Skeletal muscle tissue (tissue), 4 donors: ENCODE data around the gene LRRC74B. TPM values are rescaled to one million over a fixed set of nuclear protein-coding genes. Genes with fewer than 3 reads are reported as not detected.
A peak's percentile ranks its signal among the peaks of the same experiment; 100 is the strongest.

Source experiments
- H3K27ac ChIP-seq: one replicate; pipeline ENCODE4 v1.7.0; 2013; ENCODE audit warnings: mild to moderate bottlenecking, low read depth, low read length, inconsistent platforms
- H3K27me3 ChIP-seq, 3 donors: one replicate each; pipeline ENCODE4 v1.7.0; 2013; ENCODE audit warnings: low read length in 3 of 3; ENCODE audit not compliant: control insufficient read depth in 3 of 3, insufficient read depth in 3 of 3
- H3K36me3 ChIP-seq, 3 donors: one replicate each; pipeline ENCODE4 v1.7.0; 2013; ENCODE audit warnings: low read length in 3 of 3; ENCODE audit not compliant: control insufficient read depth in 3 of 3, insufficient read depth in 3 of 3
- H3K4me1 ChIP-seq, 3 donors: one replicate each; pipeline ENCODE4 v1.7.0; 2013; ENCODE audit warnings: low read length in 3 of 3, mild to moderate bottlenecking in 3 of 3; ENCODE audit not compliant: control insufficient read depth in 3 of 3, insufficient read depth in 3 of 3
- H3K4me3 ChIP-seq, 3 donors: one replicate each; pipeline ENCODE4 v1.7.0; 2013; ENCODE audit warnings: low read length in 3 of 3
- H3K9ac ChIP-seq, 3 donors: one replicate each; pipeline ENCODE4 v1.7.0; 2013; ENCODE audit warnings: low read length in 3 of 3, mild to moderate bottlenecking in 3 of 3, moderate library complexity in 2 of 3, low read depth in 1 of 3
- H3K9me3 ChIP-seq, 3 donors: one replicate each; pipeline ENCODE4 v1.7.0; 2013; ENCODE audit warnings: low read length in 3 of 3; ENCODE audit not compliant: control insufficient read depth in 3 of 3
- total RNA-seq: library from RNA; depleted of rRNA; stranded (reverse); fragments of >200 nt; gene quantifications from one replicate; pipeline ENCODE4 v1.2.3, GENCODE V29; 2014
- donor health status: Osteomylitis.

The LRRC74B gene
- total RNA-seq, 1 donor from 2014 or later: not detected

DNA sequence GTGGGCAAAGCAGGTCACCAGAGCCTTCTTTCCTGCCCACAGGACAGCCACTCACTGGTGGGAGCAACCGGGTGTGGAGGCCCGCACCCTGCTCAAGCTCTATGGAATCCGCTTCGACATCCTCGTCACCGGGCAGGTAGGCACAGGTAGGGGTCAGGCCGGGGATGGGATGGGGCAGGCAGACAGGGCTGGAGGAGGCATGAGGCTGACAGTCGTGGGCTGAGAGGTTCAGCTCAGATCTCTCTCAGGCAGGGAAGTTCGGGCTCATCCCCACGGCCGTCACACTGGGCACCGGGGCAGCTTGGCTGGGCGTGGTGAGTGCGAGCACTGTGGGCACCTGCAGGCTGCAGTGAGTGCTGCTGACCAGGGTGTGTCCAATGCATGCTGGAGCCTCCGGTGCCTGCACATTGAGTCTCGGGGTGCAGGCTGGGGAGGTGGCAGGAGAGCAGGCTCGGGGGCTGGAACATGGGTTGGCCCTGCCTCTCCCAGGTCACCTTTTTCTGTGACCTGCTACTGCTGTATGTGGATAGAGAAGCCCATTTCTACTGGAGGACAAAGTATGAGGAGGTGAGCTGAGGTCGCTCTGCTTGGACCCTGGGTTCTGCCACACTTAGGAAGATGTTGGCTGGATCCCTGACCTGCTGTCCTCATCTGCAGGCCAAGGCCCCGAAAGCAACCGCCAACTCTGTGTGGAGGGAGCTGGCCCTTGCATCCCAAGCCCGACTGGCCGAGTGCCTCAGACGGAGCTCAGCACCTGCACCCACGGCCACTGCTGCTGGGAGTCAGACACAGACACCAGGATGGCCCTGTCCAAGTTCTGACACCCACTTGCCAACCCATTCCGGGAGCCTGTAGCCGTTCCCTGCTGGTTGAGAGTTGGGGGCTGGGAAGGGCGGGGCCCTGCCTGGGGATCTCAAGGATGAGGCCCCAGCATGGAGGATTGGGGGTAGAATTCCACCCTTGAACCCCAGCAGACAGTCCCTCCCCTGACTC is 19.7 kb upstream of the LRRC74B start:
- peaks cover 4 to 23% (median 12%) of the 10 kb centered on the region in 3 donors for H3K36me3 ChIP-seq
- no peak overlapping the region for H3K4me3 ChIP-seq
- H3K9ac ChIP-seq: peak overlapping the region in 1 of 3 donors; percentile 8
- no peak overlapping the region for H3K27ac ChIP-seq
- no peaks in the 10 kb centered on the region for H3K9me3 ChIP-seq
- peaks cover 12 to 18% (median 15%) of the 10 kb centered on the region in 3 donors for H3K27me3 ChIP-seq
- H3K4me1 ChIP-seq: peaks cover 8 to 20% (median 11%) of the 10 kb centered on the region in 3 donors

GRCh38 chr22:21026783-21027692 is 18.7 kb upstream of the LRRC74B start:
- peaks cover 21 to 28% (median 24%) of the 10 kb centered on the region in 3 donors for H3K27me3 ChIP-seq
- no peak overlapping the region for H3K27ac ChIP-seq
- H3K4me3 ChIP-seq: no peak overlapping the region
- H3K4me1 ChIP-seq: peaks cover 12 to 27% (median 16%) of the 10 kb centered on the region in 3 donors
- peak overlapping the region in 1 of 3 donors; percentile 25 for H3K9ac ChIP-seq
- no peaks in the 10 kb centered on the region for H3K9me3 ChIP-seq
- H3K36me3 ChIP-seq: peaks cover 4 to 23% (median 12%) of the 10 kb centered on the region in 3 donors

- no peak overlapping the region for H3K27ac ChIP-seq
- peak overlapping the region in 1 of 3 donors; percentile 3 for H3K9ac ChIP-seq
- peaks cover 15 to 36% (median 21%) of the 10 kb centered on the region in 3 donors for H3K4me1 ChIP-seq
- peaks cover 27 to 38% (median 34%) of the 10 kb centered on the region in 3 donors for H3K27me3 ChIP-seq
- no peaks in the 10 kb centered on the region for H3K9me3 ChIP-seq
- no peak overlapping the region for H3K4me3 ChIP-seq
- peaks cover 4 to 20% (median 9%) of the 10 kb centered on the region in 3 donors for H3K36me3 ChIP-seq
Observed at GRCh38 chr22:21028277-21029251, 17.2 kb upstream of the LRRC74B start.

DNA sequence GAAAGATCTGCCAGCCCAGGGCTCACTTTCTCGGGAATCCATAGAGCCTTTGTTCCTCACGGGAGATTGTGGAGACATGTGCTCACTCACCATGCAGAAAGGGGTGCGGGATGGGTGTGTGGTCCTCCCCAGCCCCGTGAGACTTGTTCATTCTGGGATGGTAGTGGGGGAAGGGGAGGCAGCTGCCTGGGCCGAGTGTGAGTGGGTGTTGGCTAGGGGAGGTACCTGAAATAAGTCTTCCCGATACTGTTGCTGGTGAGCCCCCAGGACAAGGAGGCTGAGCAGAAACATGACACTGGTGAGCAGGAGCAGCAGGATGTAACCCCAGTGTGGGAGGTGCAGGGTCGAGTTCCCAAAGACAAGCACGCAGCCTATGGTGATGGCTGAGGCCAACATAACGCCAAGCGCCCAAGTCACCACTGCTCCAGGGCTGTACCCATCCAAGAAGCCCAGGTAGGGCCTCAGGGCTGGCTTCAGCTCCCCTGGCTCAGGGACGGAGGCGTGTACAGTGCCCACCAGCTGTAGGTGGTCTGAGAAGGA is 16.2 kb upstream of the LRRC74B start:
- Histone ChIP-seq H3K4me1 (peaks cover 15 to 36% (median 21%) of the 10 kb centered on the region in 3 donors), H3K36me3 (peaks cover 4 to 20% (median 9%) of the 10 kb centered on the region in 3 donors), H3K27me3 (peaks cover 27 to 38% (median 34%) of the 10 kb centered on the region in 3 donors), H3K27ac (no peak overlapping the region), H3K9ac (no peak overlapping the region), H3K9me3 (no peaks in the 10 kb centered on the region), H3K4me3 (no peak overlapping the region)

- Histone ChIP-seq H3K9ac (no peak overlapping the region), H3K9me3 (no peaks in the 10 kb centered on the region), H3K27ac (no peak overlapping the region), H3K27me3 (peaks cover 27 to 38% (median 34%) of the 10 kb centered on the region in 3 donors), H3K4me1 (peaks cover 15 to 36% (median 21%) of the 10 kb centered on the region in 3 donors), H3K4me3 (no peak overlapping the region), H3K36me3 (peaks cover 4 to 19% (median 9%) of the 10 kb centered on the region in 3 donors)
Observed at GRCh38 chr22:21030032-21030431, 15.7 kb upstream of the LRRC74B start.

DNA sequence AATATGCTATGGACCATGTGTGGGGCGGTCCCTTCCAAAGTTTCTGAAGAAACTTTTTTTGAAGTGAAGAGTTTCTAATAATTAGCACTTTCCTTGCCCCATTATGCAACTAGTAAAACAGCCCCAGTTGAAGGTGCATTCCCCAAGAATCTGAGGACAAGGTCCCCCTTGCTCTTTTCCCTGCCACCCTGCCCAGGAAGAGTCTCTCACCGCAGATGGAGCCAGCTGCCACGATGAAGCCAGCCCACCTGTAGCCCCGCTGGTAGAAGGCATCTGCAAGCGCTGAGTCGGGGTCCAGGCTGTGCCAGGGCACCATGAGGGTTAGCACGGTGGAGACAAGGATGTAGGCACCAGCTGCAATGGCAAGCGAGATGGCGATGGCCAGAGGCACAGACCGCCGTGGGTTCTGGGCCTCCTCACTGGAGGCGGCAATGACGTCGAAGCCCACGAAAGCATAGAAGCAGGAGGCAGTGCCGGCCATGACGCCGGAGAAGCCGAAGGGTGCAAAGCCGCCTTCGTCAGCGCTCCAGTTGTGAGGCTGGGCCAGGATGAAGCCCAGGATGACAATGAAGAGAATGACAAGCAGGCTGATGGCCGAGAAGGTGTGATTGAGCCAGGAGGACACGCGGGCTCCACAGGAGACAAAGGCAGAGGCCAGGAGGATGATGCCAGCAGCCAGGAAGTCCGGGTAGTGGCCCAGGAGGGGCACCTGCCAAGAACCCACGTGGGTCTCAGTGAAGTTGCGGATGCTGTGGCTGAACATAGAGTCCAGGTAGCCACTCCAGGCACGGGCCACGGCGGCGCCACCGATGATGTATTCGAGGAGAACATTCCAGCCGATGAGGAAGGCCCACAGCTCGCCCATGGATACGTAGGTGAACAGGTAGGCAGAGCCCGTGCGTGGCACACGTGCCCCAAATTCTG is 14.9 kb upstream of the LRRC74B start:
- Histone ChIP-seq H3K27me3 (peaks cover 27 to 38% (median 34%) of the 10 kb centered on the region in 3 donors), H3K9me3 (no peaks in the 10 kb centered on the region), H3K36me3 (peaks cover 3 to 11% (median 5%) of the 10 kb centered on the region in 3 donors), H3K9ac (no peak overlapping the region), H3K4me1 (peaks cover 15 to 36% (median 21%) of the 10 kb centered on the region in 3 donors), H3K27ac (no peak overlapping the region), H3K4me3 (no peak overlapping the region)

- H3K9ac ChIP-seq: no peak overlapping the region
- no peak overlapping the region for H3K27ac ChIP-seq
- H3K36me3 ChIP-seq: peaks cover 0 to 4% (median under 1%) of the 10 kb centered on the region in 3 donors
- H3K27me3 ChIP-seq: peaks cover 27 to 38% (median 34%) of the 10 kb centered on the region in 3 donors
- H3K4me3 ChIP-seq: no peak overlapping the region
- no peaks in the 10 kb centered on the region for H3K9me3 ChIP-seq
- H3K4me1 ChIP-seq: peaks cover 15 to 36% (median 21%) of the 10 kb centered on the region in 3 donors
Observed at GRCh38 chr22:21031545-21032036, 14.2 kb upstream of the LRRC74B start.
